PC-3 (cell line): Measurements from ENCODE around the gene EMC8.
"Not testable (repeated sequence)": the region's sequence is repeated elsewhere in the genome, so short reads cannot be mapped to it uniquely, and the experiment has no call there.

ENCODE experiments used
- CTCF ChIP-seq: fragments of 300-600 bp; sonication (generic); conservative IDR thresholded peaks from 2 replicates; pipeline ENCODE4 v1.5.1; 2017; ENCODE audit warnings: antibody characterized with exemption, low read depth, mild to moderate bottlenecking, low read length
- EZH2 ChIP-seq: fragments of 300-600 bp; sonication (generic); IDR thresholded peaks from one replicate; pipeline ENCODE4 v1.6.1; 2017; ENCODE audit warnings: antibody characterized with exemption, mild to moderate bottlenecking, low read length; ENCODE audit not compliant: unreplicated experiment
- EZH2phosphoT487 ChIP-seq: fragments of 300-600 bp; sonication (generic); IDR thresholded peaks from 2 replicates; pipeline ENCODE4 v1.6.1; 2018; ENCODE audit warnings: mild to moderate bottlenecking, antibody characterized with exemption, low read length, borderline replicate concordance

GRCh38 chr16:85808104-85808503 lies 8.8 kb upstream of the EMC8 start:
- TF ChIP-seq EZH2, CTCF, EZH2phosphoT487: not testable (repeated sequence)
